Nephron progenitor cell (in vitro differentiated cells): ENCODE measurements around the gene CCNC.

Experiments
- DNase-seq: peaks from one replicate; pipeline ENCODE4 v3.0.0; 2021
- H3K27ac Mint-ChIP-seq: 2 replicates; pipeline ENCODE4 v1.8.0; 2021; ENCODE audit warnings: mild to moderate bottlenecking, moderate library complexity, mixed read lengths
- H3K27me3 Mint-ChIP-seq: 2 replicates; pipeline ENCODE4 v1.8.0; 2021; ENCODE audit warnings: mild to moderate bottlenecking, low read depth, mixed read lengths; ENCODE audit not compliant: poor library complexity
- H3K36me3 Mint-ChIP-seq: 2 replicates; pipeline ENCODE4 v1.8.0; 2021; ENCODE audit warnings: low read depth, mixed read lengths
- H3K4me1 Mint-ChIP-seq: 2 replicates; pipeline ENCODE4 v1.8.0; 2021; ENCODE audit warnings: mixed read lengths
- H3K4me3 Mint-ChIP-seq: 2 replicates; pipeline ENCODE4 v1.8.0; 2021; ENCODE audit warnings: mild to moderate bottlenecking, moderate library complexity, mixed read lengths
- H3K9me3 Mint-ChIP-seq: 2 replicates; pipeline ENCODE4 v1.8.0; 2021; ENCODE audit warnings: mild to moderate bottlenecking, moderate library complexity, mixed read lengths
- TF ChIP-seq, protein P1 (sequence below): fragments of 200-600 bp; sonication (generic); IDR thresholded peaks from 2 replicates; pipeline ENCODE4 v1.5.0; 2021; ENCODE audit warnings: antibody characterized with exemption

Gene CCNC

GRCh38 chr6:99543968-99544367, 24.5 kb downstream of the CCNC start:
- Mint-ChIP-seq H3K4me1 (no peaks in the 10 kb centered on the region), H3K27me3 (no peaks in the 10 kb centered on the region), H3K4me3 (no peak overlapping the region), H3K36me3 (peaks cover 60% of the 10 kb centered on the region), H3K9me3 (no peaks in the 10 kb centered on the region), H3K27ac (no peak overlapping the region)
- no peak for DNase-seq
- TF ChIP-seq, protein P1, sequence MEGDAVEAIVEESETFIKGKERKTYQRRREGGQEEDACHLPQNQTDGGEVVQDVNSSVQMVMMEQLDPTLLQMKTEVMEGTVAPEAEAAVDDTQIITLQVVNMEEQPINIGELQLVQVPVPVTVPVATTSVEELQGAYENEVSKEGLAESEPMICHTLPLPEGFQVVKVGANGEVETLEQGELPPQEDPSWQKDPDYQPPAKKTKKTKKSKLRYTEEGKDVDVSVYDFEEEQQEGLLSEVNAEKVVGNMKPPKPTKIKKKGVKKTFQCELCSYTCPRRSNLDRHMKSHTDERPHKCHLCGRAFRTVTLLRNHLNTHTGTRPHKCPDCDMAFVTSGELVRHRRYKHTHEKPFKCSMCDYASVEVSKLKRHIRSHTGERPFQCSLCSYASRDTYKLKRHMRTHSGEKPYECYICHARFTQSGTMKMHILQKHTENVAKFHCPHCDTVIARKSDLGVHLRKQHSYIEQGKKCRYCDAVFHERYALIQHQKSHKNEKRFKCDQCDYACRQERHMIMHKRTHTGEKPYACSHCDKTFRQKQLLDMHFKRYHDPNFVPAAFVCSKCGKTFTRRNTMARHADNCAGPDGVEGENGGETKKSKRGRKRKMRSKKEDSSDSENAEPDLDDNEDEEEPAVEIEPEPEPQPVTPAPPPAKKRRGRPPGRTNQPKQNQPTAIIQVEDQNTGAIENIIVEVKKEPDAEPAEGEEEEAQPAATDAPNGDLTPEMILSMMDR: no peak

DNA sequence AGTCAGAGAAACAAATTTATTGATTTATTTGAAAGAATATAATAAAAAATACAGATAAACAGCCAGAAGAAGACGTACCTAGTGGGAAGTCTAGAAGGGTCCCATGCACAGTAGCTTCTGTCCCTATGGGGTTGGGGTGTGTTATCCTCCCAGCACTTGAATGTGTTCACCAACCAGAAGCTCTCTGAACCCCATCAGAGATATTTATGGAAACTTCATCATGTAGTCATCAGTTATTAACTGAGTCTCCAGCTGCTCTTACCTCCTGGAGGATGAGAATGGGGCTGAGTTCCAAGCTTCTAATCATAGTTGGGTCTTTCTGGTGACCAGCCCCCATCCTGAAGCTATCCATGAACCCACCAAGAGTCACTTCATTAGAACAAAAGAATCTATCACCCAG, 37.8 kb downstream of the CCNC start:
- no peaks in the 10 kb centered on the region for H3K4me1 Mint-ChIP-seq
- TF ChIP-seq, protein P1: no peak
- peaks cover 41% of the 10 kb centered on the region for H3K36me3 Mint-ChIP-seq
- H3K9me3 Mint-ChIP-seq: no peaks in the 10 kb centered on the region
- H3K4me3 Mint-ChIP-seq: no peak overlapping the region
- H3K27me3 Mint-ChIP-seq: no peaks in the 10 kb centered on the region
- no peak overlapping the region for H3K27ac Mint-ChIP-seq
- no peak for DNase-seq

DNA sequence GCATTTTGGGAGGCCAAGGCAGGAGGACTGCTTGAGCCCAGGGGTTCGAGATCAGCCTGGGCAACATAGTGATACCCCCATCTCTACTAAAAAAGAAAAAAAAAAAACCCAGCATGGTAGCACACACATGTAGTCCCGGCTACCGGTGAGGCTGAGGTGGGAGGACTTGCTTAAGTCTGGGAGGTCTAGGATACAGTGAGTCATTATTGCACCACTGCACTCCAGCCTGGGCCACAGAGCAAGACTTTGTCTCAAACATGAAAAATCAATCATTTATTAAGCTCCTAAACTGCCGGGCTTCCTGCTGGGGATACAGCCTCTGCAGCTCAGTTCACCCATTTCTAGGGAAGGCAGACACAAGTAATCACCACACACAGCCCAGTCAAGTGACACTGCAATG, 45.9 kb downstream of the CCNC start:
- H3K36me3 Mint-ChIP-seq: peaks cover 9% of the 10 kb centered on the region
- H3K9me3 Mint-ChIP-seq: no peaks in the 10 kb centered on the region
- peaks cover 3% of the 10 kb centered on the region for H3K27me3 Mint-ChIP-seq
- peak overlapping the region; percentile 99 for H3K4me3 Mint-ChIP-seq
- TF ChIP-seq, protein P1: no peak
- H3K4me1 Mint-ChIP-seq: peaks cover 13% of the 10 kb centered on the region
- DNase-seq: no peak
- no peak overlapping the region for H3K27ac Mint-ChIP-seq

GRCh38 chr6:99521633-99522151, 46.8 kb downstream of the CCNC start:
- Mint-ChIP-seq H3K4me1 (peaks cover 13% of the 10 kb centered on the region), H3K27ac (peak overlapping the region; percentile 99), H3K27me3 (peaks cover 3% of the 10 kb centered on the region), H3K4me3 (peak overlapping the region; percentile 99), H3K36me3 (peaks cover 3% of the 10 kb centered on the region), H3K9me3 (no peaks in the 10 kb centered on the region)
- TF ChIP-seq, protein P1: no peak
- peak; percentile 25 for DNase-seq

- H3K27me3 Mint-ChIP-seq: peaks cover 3% of the 10 kb centered on the region
- H3K27ac Mint-ChIP-seq: peak overlapping the region; percentile 99
- H3K4me1 Mint-ChIP-seq: peaks cover 15% of the 10 kb centered on the region
- DNase-seq: peak; percentile 84
- peak overlapping the region; percentile 99 for H3K4me3 Mint-ChIP-seq
- TF ChIP-seq, protein P1: peak; percentile 82
- H3K36me3 Mint-ChIP-seq: no peaks in the 10 kb centered on the region
- H3K9me3 Mint-ChIP-seq: no peaks in the 10 kb centered on the region
These were observed 47.4 kb downstream of the CCNC start for GRCh38 chr6:99520855-99521632.

DNA sequence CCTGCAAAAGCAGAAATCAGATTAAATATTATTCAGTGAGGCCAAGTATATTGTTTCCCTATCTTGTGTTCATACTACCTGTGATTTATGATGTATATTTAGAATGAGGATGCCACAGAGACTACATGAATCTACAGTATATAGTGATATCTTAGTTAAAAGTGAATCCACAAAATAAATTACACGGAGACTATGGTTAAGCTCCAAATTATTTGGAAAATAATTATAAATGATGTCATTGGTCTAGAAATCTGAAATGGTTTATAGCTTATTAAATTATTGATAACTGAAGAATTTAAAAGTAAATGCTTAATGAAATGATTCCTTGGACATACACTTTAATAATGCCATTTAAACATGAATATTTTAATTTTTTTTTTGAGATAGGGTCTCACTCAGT, 49.0 kb downstream of the CCNC start:
- Mint-ChIP-seq H3K4me3 (no peak overlapping the region), H3K27me3 (peaks cover 3% of the 10 kb centered on the region), H3K27ac (no peak overlapping the region), H3K4me1 (peaks cover 21% of the 10 kb centered on the region), H3K9me3 (no peaks in the 10 kb centered on the region), H3K36me3 (no peaks in the 10 kb centered on the region)
- DNase-seq: no peak
- TF ChIP-seq, protein P1: no peak
